ENCODE measurements around the gene ZNF521.

GRCh38 chr18:25340762-25341161 lies 11.2 kb downstream of the ZNF521 start:
- no peak for TF ChIP-seq CTCF (IDR thresholded peaks at IDR 0.05 in 8 of 11, conservative IDR thresholded peaks at IDR 0.05 in 3 of 11)
- no peak for TF ChIP-seq POLR2AphosphoS5 (IDR thresholded peaks at IDR 0.05)
- no peak for TF ChIP-seq POLR2A (IDR thresholded peaks at IDR 0.05)
